OCI-LY7 (cell line): ENCODE measurements around the gene DTHD1.

Source experiments
- EZH2phosphoT487 ChIP-seq: fragments of 200-600 bp; sonication (generic); IDR thresholded peaks from 2 replicates; pipeline ENCODE4 v1.6.1; 2018; ENCODE audit warnings: low read depth, borderline replicate concordance, mild to moderate bottlenecking, mixed run types, antibody characterized with exemption, low read length, moderate library complexity, mixed read lengths
- TF ChIP-seq, protein P1 (sequence below): fragments of 200-600 bp; sonication (generic); conservative IDR thresholded peaks from 2 replicates; pipeline ENCODE4 v1.5.1; 2014; ENCODE audit warnings: mild to moderate bottlenecking, antibody characterized with exemption, low read length, moderate library complexity, mixed read lengths

DNA sequence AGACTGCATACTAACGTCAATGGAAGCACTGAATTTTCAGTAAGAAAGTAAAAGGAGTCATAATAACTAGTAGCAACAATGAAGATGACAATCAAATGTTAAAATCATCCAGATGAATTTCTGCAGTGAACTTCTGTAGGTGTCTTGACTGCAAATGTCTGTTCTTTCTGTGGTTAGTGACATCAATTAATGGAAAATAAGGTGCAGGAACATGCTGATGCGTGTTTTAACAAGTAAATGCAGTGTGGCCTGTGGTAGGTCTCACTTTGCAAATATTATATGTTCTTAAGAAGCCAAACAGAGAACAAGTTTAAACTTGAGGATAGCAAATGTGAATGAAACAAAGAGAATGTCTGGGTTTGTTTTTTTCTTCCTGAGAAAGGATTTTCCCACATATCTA, 2.6 kb upstream of the DTHD1 start:
- TF ChIP-seq, protein P1, sequence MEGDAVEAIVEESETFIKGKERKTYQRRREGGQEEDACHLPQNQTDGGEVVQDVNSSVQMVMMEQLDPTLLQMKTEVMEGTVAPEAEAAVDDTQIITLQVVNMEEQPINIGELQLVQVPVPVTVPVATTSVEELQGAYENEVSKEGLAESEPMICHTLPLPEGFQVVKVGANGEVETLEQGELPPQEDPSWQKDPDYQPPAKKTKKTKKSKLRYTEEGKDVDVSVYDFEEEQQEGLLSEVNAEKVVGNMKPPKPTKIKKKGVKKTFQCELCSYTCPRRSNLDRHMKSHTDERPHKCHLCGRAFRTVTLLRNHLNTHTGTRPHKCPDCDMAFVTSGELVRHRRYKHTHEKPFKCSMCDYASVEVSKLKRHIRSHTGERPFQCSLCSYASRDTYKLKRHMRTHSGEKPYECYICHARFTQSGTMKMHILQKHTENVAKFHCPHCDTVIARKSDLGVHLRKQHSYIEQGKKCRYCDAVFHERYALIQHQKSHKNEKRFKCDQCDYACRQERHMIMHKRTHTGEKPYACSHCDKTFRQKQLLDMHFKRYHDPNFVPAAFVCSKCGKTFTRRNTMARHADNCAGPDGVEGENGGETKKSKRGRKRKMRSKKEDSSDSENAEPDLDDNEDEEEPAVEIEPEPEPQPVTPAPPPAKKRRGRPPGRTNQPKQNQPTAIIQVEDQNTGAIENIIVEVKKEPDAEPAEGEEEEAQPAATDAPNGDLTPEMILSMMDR: no peak
- TF ChIP-seq EZH2phosphoT487: no peak
